ENCODE data around the gene ERMP1. TPM values are rescaled to one million over a fixed set of nuclear protein-coding genes. Genes with fewer than 3 reads are reported as not detected.

The ERMP1 gene
- polyA plus RNA-seq, 3 donors: 2.5 to 3.7 (median 3.6) TPM

DNA sequence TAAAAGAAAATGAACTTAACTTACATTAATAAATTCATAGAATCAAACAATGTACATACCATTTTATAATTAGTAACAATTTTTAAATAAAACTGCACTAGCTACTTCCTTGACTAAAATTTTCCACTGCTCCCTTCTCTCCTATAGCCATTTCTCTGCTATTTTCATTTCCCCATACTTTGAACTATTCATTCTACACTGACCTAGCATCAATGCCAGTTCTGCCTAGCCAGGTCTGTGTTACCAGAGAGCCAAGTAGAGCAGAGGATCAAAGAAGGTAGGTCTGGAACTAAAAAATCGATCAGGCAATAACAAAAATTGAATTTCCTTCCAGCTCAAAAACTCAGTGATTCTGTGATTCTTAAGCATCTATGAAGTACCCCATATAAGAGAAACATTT lies 84.5 kb downstream of the ERMP1 start:
- DNase-seq: no peak
- peaks cover 0 to 3% (median 2%) of the 10 kb centered on the region in 7 donors for H3K9me3 Mint-ChIP-seq
- H3K27ac ChIP-seq (ENCODE audit: low read depth in 1 of 2, low read length in 2 of 2): no peak overlapping the region
- peaks cover 72 to 80% of the 10 kb centered on the region in 2 donors for H3K36me3 Mint-ChIP-seq
- no peaks in the 10 kb centered on the region for H4K20me1 ChIP-seq (ENCODE audit: insufficient read depth, low read length)
- no peaks in the 10 kb centered on the region for H3K27me3 Mint-ChIP-seq (ENCODE audit: low read depth in 3 of 3)
- no peaks in the 10 kb centered on the region for H3K9me3 ChIP-seq (replicated peaks in 1 of 2; ENCODE audit: control insufficient read depth in 1 of 2, insufficient read depth in 1 of 2, low read length in 2 of 2)
- H3K4me1 ChIP-seq (ENCODE audit: control insufficient read depth in 1 of 2, insufficient read depth in 2 of 2, low read length in 2 of 2): no peaks in the 10 kb centered on the region
- no peak overlapping the region for H3K27ac Mint-ChIP-seq
- H2AFZ ChIP-seq (ENCODE audit: insufficient read depth, low read depth, low read length, poor library complexity, severe bottlenecking): no peak overlapping the region
- no peak overlapping the region for H3K9ac ChIP-seq (ENCODE audit: insufficient read depth, low read length, poor library complexity, severe bottlenecking)
- WGBS (ENCODE audit: insufficient coverage): no CpG with 5 or more reads among the region's 1 CpG
- no peak overlapping the region for H3K4me2 ChIP-seq (replicated peaks; ENCODE audit: extremely low read depth, low read length, poor library complexity, severe bottlenecking)
- no peak overlapping the region for H3K4me3 ChIP-seq (replicated peaks in 1 of 3; ENCODE audit: low read depth in 2 of 3, low read length in 3 of 3)
- TF ChIP-seq, protein P1, sequence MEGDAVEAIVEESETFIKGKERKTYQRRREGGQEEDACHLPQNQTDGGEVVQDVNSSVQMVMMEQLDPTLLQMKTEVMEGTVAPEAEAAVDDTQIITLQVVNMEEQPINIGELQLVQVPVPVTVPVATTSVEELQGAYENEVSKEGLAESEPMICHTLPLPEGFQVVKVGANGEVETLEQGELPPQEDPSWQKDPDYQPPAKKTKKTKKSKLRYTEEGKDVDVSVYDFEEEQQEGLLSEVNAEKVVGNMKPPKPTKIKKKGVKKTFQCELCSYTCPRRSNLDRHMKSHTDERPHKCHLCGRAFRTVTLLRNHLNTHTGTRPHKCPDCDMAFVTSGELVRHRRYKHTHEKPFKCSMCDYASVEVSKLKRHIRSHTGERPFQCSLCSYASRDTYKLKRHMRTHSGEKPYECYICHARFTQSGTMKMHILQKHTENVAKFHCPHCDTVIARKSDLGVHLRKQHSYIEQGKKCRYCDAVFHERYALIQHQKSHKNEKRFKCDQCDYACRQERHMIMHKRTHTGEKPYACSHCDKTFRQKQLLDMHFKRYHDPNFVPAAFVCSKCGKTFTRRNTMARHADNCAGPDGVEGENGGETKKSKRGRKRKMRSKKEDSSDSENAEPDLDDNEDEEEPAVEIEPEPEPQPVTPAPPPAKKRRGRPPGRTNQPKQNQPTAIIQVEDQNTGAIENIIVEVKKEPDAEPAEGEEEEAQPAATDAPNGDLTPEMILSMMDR (IDR thresholded peaks at IDR 0.05): no peak
- H3K79me2 ChIP-seq (ENCODE audit: insufficient read depth, low read length): no peaks in the 10 kb centered on the region
- H3K36me3 ChIP-seq (replicated peaks in 1 of 2; ENCODE audit: control insufficient read depth in 1 of 2, insufficient read depth in 2 of 2, low read length in 2 of 2): peaks cover 78 to 99% of the 10 kb centered on the region in 2 donors
- H3K4me1 Mint-ChIP-seq: no peaks in the 10 kb centered on the region
- H3K4me3 Mint-ChIP-seq: no peak overlapping the region
- H3K27me3 ChIP-seq (ENCODE audit: control insufficient read depth in 2 of 2, insufficient read depth in 2 of 2, low read length in 2 of 2): no peaks in the 10 kb centered on the region
- intact Hi-C loops (cut with micrococcal nuclease): no loop called here

DNA sequence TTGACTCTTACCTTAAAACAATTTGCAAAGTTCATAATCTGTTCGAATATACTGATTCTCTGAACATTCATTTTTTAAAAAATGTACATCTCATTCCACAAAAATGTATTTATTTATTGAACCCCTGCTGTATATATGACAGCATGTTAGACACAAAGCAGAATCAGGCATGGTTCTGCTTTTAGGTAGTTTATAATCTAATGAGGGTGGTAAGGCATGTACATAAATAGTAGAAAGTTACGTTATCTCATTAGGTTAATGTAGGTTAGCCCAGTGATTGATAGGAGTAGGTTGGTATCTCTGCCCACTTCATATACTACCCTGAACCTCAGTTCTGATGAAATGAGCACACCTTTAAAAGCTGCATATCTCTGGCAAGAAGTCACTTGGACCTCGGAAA lies 89.8 kb downstream of the ERMP1 start:
- H3K4me3 ChIP-seq (replicated peaks in 1 of 3; ENCODE audit: low read depth in 2 of 3, low read length in 3 of 3): no peak overlapping the region
- TF ChIP-seq, protein P1 (IDR thresholded peaks at IDR 0.05): no peak
- no peaks in the 10 kb centered on the region for H3K79me2 ChIP-seq (ENCODE audit: insufficient read depth, low read length)
- H3K9ac ChIP-seq (ENCODE audit: insufficient read depth, low read length, poor library complexity, severe bottlenecking): no peak overlapping the region
- H3K27me3 Mint-ChIP-seq (ENCODE audit: low read depth in 3 of 3): peaks cover 0 to 1% (median 0%) of the 10 kb centered on the region in 3 donors
- no CpG with 5 or more reads among the region's 3 CpGs for WGBS (ENCODE audit: insufficient coverage)
- H3K4me1 Mint-ChIP-seq: no peaks in the 10 kb centered on the region
- intact Hi-C loops (cut with micrococcal nuclease): no loop called here
- H3K9me3 Mint-ChIP-seq: peaks cover 0 to 6% (median 2%) of the 10 kb centered on the region in 7 donors
- no peak overlapping the region for H3K4me2 ChIP-seq (replicated peaks; ENCODE audit: extremely low read depth, low read length, poor library complexity, severe bottlenecking)
- H2AFZ ChIP-seq (ENCODE audit: insufficient read depth, low read depth, low read length, poor library complexity, severe bottlenecking): no peak overlapping the region
- no peaks in the 10 kb centered on the region for H3K9me3 ChIP-seq (replicated peaks in 1 of 2; ENCODE audit: control insufficient read depth in 1 of 2, insufficient read depth in 1 of 2, low read length in 2 of 2)
- H4K20me1 ChIP-seq (ENCODE audit: insufficient read depth, low read length): no peaks in the 10 kb centered on the region
- H3K27ac Mint-ChIP-seq: no peak overlapping the region
- H3K36me3 Mint-ChIP-seq: peaks cover 84 to 90% of the 10 kb centered on the region in 2 donors
- no peaks in the 10 kb centered on the region for H3K4me1 ChIP-seq (ENCODE audit: control insufficient read depth in 1 of 2, insufficient read depth in 2 of 2, low read length in 2 of 2)
- H3K4me3 Mint-ChIP-seq: no peak overlapping the region
- no peak overlapping the region for H3K27ac ChIP-seq (ENCODE audit: low read depth in 1 of 2, low read length in 2 of 2)
- DNase-seq: no peak
- H3K36me3 ChIP-seq (replicated peaks in 1 of 2; ENCODE audit: control insufficient read depth in 1 of 2, insufficient read depth in 2 of 2, low read length in 2 of 2): peaks cover 70 to 99% of the 10 kb centered on the region in 2 donors
- H3K27me3 ChIP-seq (ENCODE audit: control insufficient read depth in 2 of 2, insufficient read depth in 2 of 2, low read length in 2 of 2): no peaks in the 10 kb centered on the region

Data from CD14-positive monocyte (primary cell).